Endothelial cell of umbilical vein (primary cell): Measurements from ENCODE around the gene HUWE1. TPM values are rescaled to one million over a fixed set of nuclear protein-coding genes. Genes with fewer than 3 reads are reported as not detected.

Experiments
- BruUV-seq: library from RNA; stranded (reverse); fragments of 400-500 nt; replicated peaks from 2 replicates; lab custom pipeline; 2021; lab: Mats Ljungman, UMichigan
- CTCF ChIA-PET: fragments of 300-600, 350-600 bp; sonication (Branson Sonifier 250); formaldehyde crosslinking; loops from one replicate; lab custom pipeline; 2021; ENCODE audit warnings: antibody characterized with exemption, inconsistent platforms; lab: Charles Lee
- POLR2A ChIA-PET: fragments of 300-600, 350-600 bp; sonication (Branson Sonifier 250); formaldehyde crosslinking; loops from one replicate; lab custom pipeline; 2021; ENCODE audit warnings: antibody characterized with exemption, inconsistent platforms; lab: Charles Lee
- DNase-seq: peaks from one replicate; pipeline ENCODE4 v3.0.0-alpha.2; 2011; ENCODE audit warnings: low read depth, low spot score
- FAIRE-seq: peaks from 2 replicates; lab custom pipeline; 2011; peaks lifted over from hg19 to GRCh38; lab: Jason Lieb, UNC
- H2AFZ ChIP-seq: 2 replicates; pipeline ENCODE4 v1.6.0; 2012; ENCODE audit warnings: low read depth, low read length, control low read depth, inconsistent platforms
- H3K27ac ChIP-seq: 2 replicates; pipeline ENCODE4 v1.5.1; 2011; ENCODE audit warnings: low read depth, mild to moderate bottlenecking, control low read depth, low read length, moderate library complexity; ENCODE audit not compliant: insufficient read depth
- H3K27me3 ChIP-seq, 2 experiments: 2 replicates each; pipeline versions ENCODE4 v1.6.0 to v1.6.1; 2011; ENCODE audit warnings: low read length in 2 of 2, mixed read lengths in 1 of 2; ENCODE audit not compliant: control insufficient read depth in 2 of 2, insufficient read depth in 2 of 2
- H3K36me3 ChIP-seq, 2 experiments: 2 replicates in 1 of 2; 3 replicates in 1 of 2; pipeline ENCODE4 v1.5.1; 2011; ENCODE audit warnings: low read length in 2 of 2, mild to moderate bottlenecking in 1 of 2, moderate library complexity in 1 of 2; ENCODE audit not compliant: control insufficient read depth in 2 of 2, insufficient read depth in 2 of 2; ENCODE audit errors: extremely low read depth in 1 of 2
- H3K4me1 ChIP-seq: 3 replicates; pipeline ENCODE4 v1.5.1; 2011; ENCODE audit warnings: mild to moderate bottlenecking, low read length; ENCODE audit not compliant: control insufficient read depth, insufficient read depth; ENCODE audit errors: extremely low read depth
- H3K4me2 ChIP-seq: 2 replicates; pipeline ENCODE4 v1.6.1; 2011; ENCODE audit warnings: low read length, control low read depth, mixed read lengths; ENCODE audit not compliant: insufficient read depth
- H3K4me3 ChIP-seq, 3 experiments: fragments of 200-600 bp in 1 of 3; sonication (generic), shearing (Covaris generic) in 1 of 3; replicated peaks in 1 of 3; 2 replicates each; pipeline ENCODE4 v1.5.1; 2011 to 2016; ENCODE audit warnings: control low read depth in 3 of 3, low read length in 3 of 3, mild to moderate bottlenecking in 2 of 3, inconsistent platforms in 1 of 3, low read depth in 1 of 3, moderate library complexity in 1 of 3; ENCODE audit not compliant: insufficient read depth in 1 of 3
- H3K79me2 ChIP-seq: 2 replicates; pipeline ENCODE4 v1.6.0; 2012; ENCODE audit warnings: low read length, inconsistent platforms; ENCODE audit not compliant: control insufficient read depth, insufficient read depth
- H3K9ac ChIP-seq: replicated peaks from 2 replicates; pipeline ENCODE3; 2011; ENCODE audit warnings: low read length, control low read depth; ENCODE audit not compliant: insufficient read depth; ENCODE audit errors: extremely low read depth
- H3K9me1 ChIP-seq: replicated peaks from 3 replicates; pipeline ENCODE4 v1.6.0; 2011; ENCODE audit warnings: mild to moderate bottlenecking, low read length; ENCODE audit not compliant: control insufficient read depth, insufficient read depth; ENCODE audit errors: extremely low read depth
- H3K9me3 ChIP-seq: replicated peaks from 2 replicates; pipeline ENCODE4 v1.5.1; 2012; ENCODE audit warnings: low read length, inconsistent platforms; ENCODE audit not compliant: control insufficient read depth, insufficient read depth
- H4K20me1 ChIP-seq: replicated peaks from 2 replicates; pipeline ENCODE3; 2011; ENCODE audit warnings: mild to moderate bottlenecking, low read length; ENCODE audit not compliant: control insufficient read depth, insufficient read depth; ENCODE audit errors: extremely low read depth
- FOS ChIP-seq: IDR thresholded peaks from 2 replicates; pipeline ENCODE4 v1.6.1; 2011; ENCODE audit warnings: mild to moderate bottlenecking, low read length, moderate library complexity, borderline replicate concordance; ENCODE audit not compliant: insufficient read depth
- GATA2 ChIP-seq: IDR thresholded peaks from 2 replicates; pipeline ENCODE4 v1.7.0; 2011; ENCODE audit warnings: low read depth, mild to moderate bottlenecking, moderate library complexity, mixed read lengths, low read length; ENCODE audit not compliant: insufficient read length, insufficient read depth
- JUN ChIP-seq: IDR thresholded peaks from 2 replicates; pipeline ENCODE4 v1.6.1; 2011; ENCODE audit warnings: borderline replicate concordance, low read depth; ENCODE audit not compliant: insufficient read length, insufficient read depth
- MYC ChIP-seq: IDR thresholded peaks from one replicate; pipeline ENCODE4 v1.6.1; 2011; ENCODE audit warnings: mild to moderate bottlenecking, low read depth, low read length
- POLR2A ChIP-seq: IDR thresholded peaks from 2 replicates; pipeline ENCODE4 v1.6.1; 2012; ENCODE audit warnings: low read depth, mild to moderate bottlenecking, control low read depth, low read length
- dilution Hi-C: fragments of 300-500 bp; cut with MboI; formaldehyde crosslinking; loops from one replicate; pipeline ENCODE4 v1.15.0; 2019; ENCODE audit warnings: low sequenced_read_pairs; ENCODE audit not compliant: extremely low pct_ligation_motif_present
- intact Hi-C: fragments of 100-400 bp; cut with micrococcal nuclease; formaldehyde crosslinking; loops from one replicate; pipeline ENCODE4 v1.10.0; 2022
- polyA plus RNA-seq, 4 experiments: library from polyadenylated mRNA; depleted of rRNA in 3 of 4; stranded (reverse) in 3 of 4; unstranded in 1 of 4; fragments of >200 nt; gene quantifications; 2 replicates each; pipeline versions ENCODE4 v1.2.1 to v1.2.3, GENCODE V29; 2011 to 2012; ENCODE audit warnings: missing spikeins in 1 of 4
- total RNA-seq: library from RNA; stranded (reverse); gene quantifications from 2 replicates; pipeline ENCODE4 v1.2.3, GENCODE V29; 2021
- TF ChIP-seq, protein P1 (sequence below), 2 donors: IDR thresholded peaks; 1 replicate in 1 of 2; 2 replicates in 1 of 2; pipeline ENCODE4 v1.5.1; 2011; ENCODE audit warnings: low read length in 2 of 2, mild to moderate bottlenecking in 2 of 2, moderate library complexity in 2 of 2, control low read depth in 1 of 2, inconsistent platforms in 1 of 2, low read depth in 1 of 2; ENCODE audit not compliant: insufficient read depth in 1 of 2; ENCODE audit errors: extremely low read depth in 1 of 2
- TF ChIP-seq, protein P2 (sequence below): IDR thresholded peaks from 2 replicates; pipeline ENCODE4 v1.6.1; 2011; ENCODE audit not compliant: insufficient read depth, insufficient read length

Gene HUWE1
- total and polyA plus RNA-seq, 2 donors (not counting 3 experiments of a cell fraction or from before 2014, with no cell fraction given), result 66.6 to 210 TPM

DNA sequence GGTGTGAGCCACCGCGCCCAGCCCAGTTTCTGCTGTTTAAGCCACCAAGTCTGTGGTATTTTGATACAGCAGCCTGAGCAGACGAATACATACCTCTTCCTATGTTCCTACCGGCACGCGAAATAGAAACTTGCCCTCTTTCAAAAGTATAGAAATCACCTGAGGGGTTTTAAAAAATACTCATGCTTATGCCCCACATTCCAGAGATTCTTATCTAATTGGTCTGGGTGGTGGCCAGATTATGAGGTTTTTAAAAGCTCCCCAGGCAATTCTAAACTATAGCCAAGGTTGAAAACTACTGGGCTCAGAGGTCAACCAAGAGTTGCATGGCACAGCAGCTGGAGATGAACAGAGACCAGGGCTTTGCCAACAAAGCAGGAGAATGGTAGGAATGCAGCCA lies 24.9 kb upstream of the HUWE1 start:
- Histone ChIP-seq H3K9me1 (no peaks in the 10 kb centered on the region), H3K4me1 (no peaks in the 10 kb centered on the region), H3K27ac (no peak overlapping the region), H3K9me3 (no peaks in the 10 kb centered on the region), H3K36me3 (no peaks in the 10 kb centered on the region), H2AFZ (no peak overlapping the region), H3K9ac (no peak overlapping the region), H4K20me1 (no peaks in the 10 kb centered on the region), H3K79me2 (no peaks in the 10 kb centered on the region), H3K4me3 (no peak overlapping the region), H3K27me3 (no peaks in the 10 kb centered on the region), H3K4me2 (no peak overlapping the region)
- no TSS peak for BruUV-seq
- ChIA-PET CTCF (no interaction called here), POLR2A (no interaction called here)
- FAIRE-seq, result no peak
- DNase-seq, result no peak
- TF ChIP-seq, protein P1, sequence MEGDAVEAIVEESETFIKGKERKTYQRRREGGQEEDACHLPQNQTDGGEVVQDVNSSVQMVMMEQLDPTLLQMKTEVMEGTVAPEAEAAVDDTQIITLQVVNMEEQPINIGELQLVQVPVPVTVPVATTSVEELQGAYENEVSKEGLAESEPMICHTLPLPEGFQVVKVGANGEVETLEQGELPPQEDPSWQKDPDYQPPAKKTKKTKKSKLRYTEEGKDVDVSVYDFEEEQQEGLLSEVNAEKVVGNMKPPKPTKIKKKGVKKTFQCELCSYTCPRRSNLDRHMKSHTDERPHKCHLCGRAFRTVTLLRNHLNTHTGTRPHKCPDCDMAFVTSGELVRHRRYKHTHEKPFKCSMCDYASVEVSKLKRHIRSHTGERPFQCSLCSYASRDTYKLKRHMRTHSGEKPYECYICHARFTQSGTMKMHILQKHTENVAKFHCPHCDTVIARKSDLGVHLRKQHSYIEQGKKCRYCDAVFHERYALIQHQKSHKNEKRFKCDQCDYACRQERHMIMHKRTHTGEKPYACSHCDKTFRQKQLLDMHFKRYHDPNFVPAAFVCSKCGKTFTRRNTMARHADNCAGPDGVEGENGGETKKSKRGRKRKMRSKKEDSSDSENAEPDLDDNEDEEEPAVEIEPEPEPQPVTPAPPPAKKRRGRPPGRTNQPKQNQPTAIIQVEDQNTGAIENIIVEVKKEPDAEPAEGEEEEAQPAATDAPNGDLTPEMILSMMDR (IDR thresholded peaks at IDR 0.05; ENCODE audit: extremely low read depth in 1 of 2, insufficient read depth in 1 of 2, low read depth in 1 of 2, low read length in 2 of 2), result no peak
- TF ChIP-seq POLR2A, result no peak
- no peak for TF ChIP-seq MYC
- no peak for TF ChIP-seq FOS
- TF ChIP-seq, protein P2, sequence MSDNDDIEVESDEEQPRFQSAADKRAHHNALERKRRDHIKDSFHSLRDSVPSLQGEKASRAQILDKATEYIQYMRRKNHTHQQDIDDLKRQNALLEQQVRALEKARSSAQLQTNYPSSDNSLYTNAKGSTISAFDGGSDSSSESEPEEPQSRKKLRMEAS, result no peak
- no peak for TF ChIP-seq GATA2
- TF ChIP-seq JUN, result no peak
- intact Hi-C loops (no loop called here), dilution Hi-C loops (no loop called here)
